NCI-H2081 treated with DMSO at 0.1 percent for 48 hours (cell line): Measurements from ENCODE around the gene WFS1.

Experiments
- DNase-seq: peaks from one replicate; lab custom pipeline; 2025; lab: John Stamatoyannopoulos, UW

The WFS1 gene

GRCh38 chr4:6259886-6260285, 9.8 kb upstream of the WFS1 start:
- DNase-seq: no peak

- DNase-seq: no peak
Observed at GRCh38 chr4:6262176-6262575, 7.5 kb upstream of the WFS1 start.

DNA sequence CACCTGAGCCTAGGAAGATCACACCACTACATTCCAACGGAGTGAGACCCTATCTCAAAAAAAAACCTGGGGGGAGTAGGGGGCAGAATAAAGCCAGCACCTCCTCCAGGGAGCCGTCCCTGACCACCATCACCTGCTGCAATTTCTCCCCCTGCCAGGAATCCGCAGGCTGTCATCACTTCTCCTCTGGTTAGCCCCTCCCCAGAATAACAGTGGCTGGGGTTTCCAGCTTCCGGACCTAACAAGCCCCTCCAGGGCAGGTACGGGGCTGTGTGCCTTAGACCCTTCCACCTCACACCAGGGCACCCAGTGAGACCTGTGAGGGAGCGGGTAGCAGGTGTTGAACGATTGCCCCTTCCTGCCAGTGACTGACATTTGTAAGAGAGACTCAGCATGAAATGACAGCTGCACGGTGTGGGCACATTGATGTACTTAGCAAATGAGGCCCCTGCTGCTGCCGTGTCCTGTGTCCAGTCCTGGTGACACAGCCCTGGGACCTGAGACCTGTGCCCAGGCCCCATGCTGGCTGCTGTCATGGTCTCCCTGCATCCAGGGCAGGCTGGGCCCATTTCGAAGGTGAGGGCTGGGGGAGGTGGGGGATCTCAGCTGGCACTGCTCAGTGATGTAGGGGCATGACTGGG, 6.7 kb upstream of the WFS1 start:
- no peak for DNase-seq

DNA sequence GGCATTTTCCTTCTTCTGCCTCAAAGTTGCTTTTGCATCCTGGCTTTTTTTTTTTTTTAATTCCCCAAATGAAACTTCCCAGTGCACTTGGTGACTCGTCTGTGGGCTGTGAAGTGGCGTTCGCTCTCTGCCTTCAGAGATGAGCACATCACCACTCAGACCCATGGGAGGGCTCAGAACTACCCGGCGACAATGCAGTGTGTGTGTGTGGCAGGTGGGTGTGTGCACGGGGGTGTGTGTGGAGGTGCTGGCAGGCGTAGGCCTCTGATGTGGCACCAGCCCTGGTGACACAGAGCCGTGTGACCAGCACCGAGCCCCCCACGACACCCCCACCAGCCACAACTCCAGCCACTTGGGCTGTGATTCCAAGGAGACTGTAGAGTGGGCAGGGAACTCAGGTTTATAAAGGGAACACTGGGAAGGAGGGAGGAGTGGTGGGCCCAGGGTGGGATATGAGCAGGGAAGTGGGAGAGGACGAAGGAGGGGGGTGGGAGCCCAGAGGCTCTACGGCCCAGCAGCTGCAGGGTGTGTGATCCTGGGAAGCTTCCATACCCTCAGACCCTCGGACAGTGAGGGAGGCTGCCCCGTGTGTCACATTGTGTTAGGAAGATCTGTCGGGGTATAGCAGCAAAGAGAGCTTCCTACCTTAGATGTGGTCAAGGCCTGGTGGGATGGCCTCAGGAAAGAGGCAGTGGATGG, 6.0 kb upstream of the WFS1 start:
- DNase-seq: no peak

DNA sequence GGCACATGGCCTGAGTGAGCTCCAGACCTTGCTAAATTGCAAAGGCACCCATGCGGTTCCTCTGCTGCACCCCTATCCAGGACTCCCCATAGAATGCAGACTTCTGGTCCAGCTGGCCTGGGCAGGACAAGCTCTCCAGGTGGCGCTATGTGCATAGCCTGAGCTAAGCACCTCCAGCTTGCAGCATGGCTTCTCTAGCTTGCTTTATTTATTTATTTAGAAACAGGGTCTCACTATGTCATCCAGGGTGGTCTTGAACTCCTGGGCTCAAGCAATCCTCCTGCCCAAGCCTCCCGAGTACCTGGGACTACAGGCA, 5.5 kb upstream of the WFS1 start:
- DNase-seq: no peak

DNA sequence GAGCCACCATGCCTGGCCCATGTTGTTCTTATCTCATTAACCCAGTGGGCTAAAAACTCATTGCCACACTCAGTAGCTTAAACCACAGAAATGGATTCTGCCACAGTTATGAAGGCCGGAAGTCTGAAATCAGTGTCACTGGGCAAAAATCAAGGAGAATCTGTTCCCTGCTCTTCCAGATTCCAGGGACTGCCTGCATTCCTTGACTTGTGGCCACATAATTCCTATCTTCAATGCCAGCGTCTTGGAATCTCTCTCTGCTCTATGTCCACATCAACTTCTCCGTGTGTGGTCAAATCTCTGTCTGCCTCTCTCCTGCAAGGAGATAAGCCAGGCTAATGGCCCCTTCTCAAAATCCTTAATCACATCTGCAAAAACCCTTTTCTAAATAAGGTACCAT, 4.1 kb upstream of the WFS1 start:
- DNase-seq: no peak

- no peak for DNase-seq
Observed at GRCh38 chr4:6267573-6267972, 2.1 kb upstream of the WFS1 start.

DNA sequence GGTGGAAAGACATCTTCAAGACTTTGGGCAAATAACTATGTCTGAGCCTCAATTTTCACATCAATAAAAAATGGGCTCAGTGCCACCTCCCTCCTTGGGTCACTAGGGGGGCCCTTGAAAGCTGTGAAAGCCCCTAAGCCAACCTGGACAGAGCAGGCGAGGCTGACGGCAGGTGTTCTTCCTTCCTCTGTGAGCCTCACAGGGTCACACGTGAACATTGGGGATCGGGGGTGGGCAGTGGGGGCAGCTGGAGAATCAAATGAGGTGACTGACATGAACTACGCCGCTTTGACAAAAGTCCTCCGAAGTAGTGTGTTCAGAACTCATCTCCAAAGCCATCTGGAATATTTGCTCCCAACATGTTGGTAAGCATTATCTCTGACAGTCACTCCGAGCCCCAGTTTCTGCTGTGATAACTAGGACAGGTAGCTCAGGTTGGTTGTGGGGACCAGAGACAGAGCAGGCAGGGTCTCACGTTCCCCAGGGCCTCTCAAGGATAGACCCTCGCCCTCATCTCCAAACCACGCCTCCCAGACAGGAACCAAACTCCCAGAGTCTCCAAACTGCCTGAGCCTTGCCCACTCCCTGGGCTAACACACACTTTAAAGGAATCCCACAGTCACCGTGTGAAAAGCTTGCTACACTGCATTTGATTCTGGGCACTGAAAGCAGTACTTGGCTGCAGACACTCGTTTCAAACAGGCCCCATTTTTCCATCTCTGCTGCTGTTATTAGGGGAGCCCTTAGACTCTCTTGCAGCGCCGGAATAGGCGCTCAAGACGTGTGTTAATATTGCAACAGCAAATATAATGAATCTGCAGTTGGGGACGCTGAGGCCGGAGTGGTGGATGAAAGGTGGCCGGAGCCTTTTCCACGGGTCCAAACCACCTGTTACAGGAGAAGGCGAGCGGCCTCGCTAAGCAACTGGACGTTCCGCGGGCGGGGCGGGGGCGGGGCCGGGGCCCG, 717 bp upstream of the WFS1 start:
- DNase-seq: no peak

DNA sequence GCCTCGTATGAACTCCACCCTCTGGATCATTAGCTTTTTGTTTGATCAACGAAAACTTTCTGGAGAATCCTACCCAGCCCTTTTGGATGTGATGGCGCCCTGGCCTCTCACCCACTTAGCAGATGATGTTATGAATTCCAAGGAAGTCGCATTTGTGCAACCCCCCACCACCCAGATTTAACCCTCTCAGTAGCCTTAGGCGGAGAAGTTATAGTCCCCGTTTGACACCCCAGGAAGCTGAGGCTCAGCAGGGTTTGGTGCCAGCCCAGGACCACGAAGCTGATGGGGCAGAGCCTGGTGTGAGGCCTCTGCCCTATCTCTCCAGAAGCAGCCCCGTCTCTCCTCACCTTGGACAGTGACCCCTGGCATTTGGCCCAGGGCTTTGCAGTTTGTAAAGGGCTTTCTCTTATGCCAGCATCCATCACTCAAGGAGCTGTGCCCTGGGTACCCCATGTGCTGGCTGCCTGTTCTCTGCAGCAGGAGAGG, 1.0 kb downstream of the WFS1 start:
- no peak for DNase-seq

- DNase-seq: no peak
Observed at GRCh38 chr4:6271206-6271605, 1.6 kb downstream of the WFS1 start.

GRCh38 chr4:6271701-6272465, 2.2 kb downstream of the WFS1 start:
- no peak for DNase-seq

DNA sequence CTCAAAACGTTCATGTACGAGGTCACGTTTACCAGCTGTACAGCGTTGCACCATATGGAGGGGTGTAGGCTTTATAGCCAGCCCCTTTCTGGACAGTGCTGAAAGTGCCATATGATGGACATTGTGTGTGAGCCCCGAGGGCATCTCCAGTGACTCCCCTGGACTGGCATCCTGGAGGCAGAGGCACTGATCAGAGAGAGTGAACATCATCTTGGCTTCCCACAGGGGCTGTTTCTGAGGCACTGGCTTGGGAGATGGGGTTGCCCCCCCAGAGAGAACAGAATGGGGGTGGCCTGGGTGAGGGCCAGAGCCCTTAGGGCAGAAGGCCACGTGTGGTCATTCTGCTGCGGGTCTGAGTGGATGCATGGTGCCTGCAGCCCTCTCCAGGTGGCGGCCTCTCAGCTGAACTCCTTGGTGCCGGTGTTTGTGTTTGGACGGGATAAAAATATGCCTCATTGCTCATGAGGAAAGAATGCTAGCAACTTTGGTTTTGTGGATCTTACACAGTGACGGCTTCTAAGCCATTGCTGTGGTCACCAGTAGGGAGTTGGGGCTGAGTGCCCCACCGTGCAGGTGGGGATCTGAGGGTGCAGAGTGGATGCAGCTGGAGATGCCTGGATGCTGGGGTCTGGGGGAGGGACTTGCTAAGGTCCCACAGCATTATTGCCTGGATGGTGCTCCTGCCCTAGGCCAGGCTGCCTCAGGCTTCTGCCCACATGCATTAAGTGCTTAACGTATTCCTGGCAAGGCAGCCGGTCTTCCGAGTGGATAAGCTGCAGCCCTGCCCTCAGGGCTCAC, 3.4 kb downstream of the WFS1 start:
- DNase-seq: no peak

GRCh38 chr4:6273661-6273990, 4.0 kb downstream of the WFS1 start:
- no peak for DNase-seq

GRCh38 chr4:6275351-6275750, 5.7 kb downstream of the WFS1 start:
- DNase-seq: no peak

DNA sequence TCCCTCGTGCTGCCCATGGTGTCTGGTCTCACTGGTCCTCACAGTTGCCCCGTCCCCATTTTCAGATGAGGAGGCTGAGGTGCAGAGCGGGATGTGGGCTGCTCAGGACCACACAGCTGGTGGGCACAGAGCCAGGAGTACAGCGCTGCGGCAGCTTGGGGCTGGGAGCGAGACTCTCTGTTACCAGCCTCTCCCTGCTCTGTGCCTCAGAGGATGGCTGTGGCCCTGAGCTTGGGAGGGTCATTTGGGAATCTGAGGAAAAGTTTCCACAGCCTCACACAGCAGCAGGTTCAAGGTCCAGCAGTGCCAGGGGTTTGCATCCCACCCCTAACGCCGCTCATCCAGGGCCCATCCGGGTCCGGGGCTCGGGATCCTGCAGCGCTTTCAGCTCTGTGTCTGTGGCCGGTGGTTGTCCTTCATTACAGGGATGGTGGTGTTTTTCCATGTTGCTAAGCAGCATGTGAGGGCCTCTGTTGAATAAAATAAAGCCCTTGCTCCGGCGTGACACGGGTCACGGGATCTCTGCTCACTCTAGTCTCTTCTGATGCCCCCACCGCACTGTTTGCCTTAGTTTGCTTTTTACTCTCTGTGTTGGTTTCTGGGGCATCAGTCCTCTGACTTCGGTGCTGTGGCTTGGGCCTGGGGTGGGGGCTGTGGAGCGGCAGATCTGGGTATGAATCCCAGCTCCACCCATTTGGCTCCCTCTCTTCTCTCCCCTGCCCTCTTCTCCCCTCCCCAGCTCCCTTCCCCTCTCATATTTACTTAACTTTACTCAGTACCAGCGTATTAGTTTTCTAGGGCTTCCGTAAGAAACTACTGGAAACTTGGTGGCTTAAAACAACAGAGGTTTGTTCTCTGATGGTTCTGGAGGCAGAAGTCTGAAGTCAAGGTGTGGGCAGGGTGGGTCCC, 6.5 kb downstream of the WFS1 start:
- DNase-seq: no peak

GRCh38 chr4:6277139-6277802, 7.6 kb downstream of the WFS1 start:
- no peak for DNase-seq

DNA sequence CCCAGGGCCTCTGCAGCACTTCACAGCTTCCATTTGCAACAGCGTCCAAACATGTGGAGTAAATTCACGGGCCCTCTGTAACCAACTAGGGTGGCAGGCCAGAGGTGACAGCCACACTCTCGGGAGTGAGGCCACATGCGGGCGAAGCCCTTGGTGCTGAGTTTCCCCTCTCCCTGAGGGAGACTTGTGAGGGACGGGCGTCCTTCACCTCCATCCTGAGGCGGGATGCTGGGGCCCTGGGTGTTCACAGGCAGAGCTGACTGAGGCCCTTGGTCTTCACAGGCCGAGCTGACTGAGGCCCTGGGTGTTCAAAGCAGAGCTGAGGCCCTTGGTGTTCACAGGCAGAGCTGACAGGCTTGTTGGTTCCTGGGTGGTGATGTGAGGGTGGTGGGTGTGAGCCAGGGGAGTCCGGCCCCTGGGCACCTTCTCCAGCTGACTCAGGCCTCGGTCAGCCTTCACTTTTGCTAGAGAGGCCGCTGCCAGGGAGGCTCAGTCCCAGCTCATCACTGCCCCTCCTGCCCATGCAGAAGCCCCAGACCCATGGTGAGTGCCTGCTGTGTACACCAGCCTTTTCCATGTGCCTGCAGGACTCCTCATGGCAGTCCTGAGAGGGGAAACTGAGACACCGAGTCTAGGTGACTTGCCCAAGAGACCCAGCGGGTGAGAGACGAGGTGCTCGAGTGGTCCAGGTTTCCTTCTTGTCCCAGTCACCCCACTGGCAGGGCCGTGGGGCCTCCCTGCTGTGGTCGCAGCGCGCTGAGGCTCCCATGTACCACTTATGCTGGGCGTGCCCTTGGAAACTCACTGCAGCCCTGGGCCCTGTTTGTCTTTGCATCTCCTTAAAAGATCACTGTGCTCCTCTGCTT, 8.5 kb downstream of the WFS1 start:
- DNase-seq: no peak

GRCh38 chr4:6278801-6279197, 9.1 kb downstream of the WFS1 start:
- no peak for DNase-seq
